H54 (cell line): ENCODE data around the gene OR5AU1.
"Not testable (repeated sequence)": the region's sequence is repeated elsewhere in the genome, so short reads cannot be mapped to it uniquely, and the experiment has no call there.

Experiments used
- DNase-seq: peaks from one replicate; pipeline ENCODE4 v3.0.0; 2011; ENCODE audit warnings: low spot score, mixed read lengths; ENCODE audit not compliant: insufficient read length
- FAIRE-seq: peaks from 3 replicates; lab custom pipeline; 2011; peaks lifted over from hg19 to GRCh38; lab: Jason Lieb, UNC
- POLR2A ChIP-seq: IDR thresholded peaks from 2 replicates; pipeline ENCODE4 v1.6.1; 2011; ENCODE audit warnings: low read depth, mild to moderate bottlenecking, low read length

The OR5AU1 gene

GRCh38 chr14:21192875-21193535 is 37.1 kb upstream of the OR5AU1 start:
- no peak for TF ChIP-seq POLR2A
- DNase-seq (no peak), FAIRE-seq (no peak)

- no peak for TF ChIP-seq POLR2A
- no peak for FAIRE-seq
- DNase-seq: no peak
These were observed 36.6 kb upstream of the OR5AU1 start for GRCh38 chr14:21192447-21192822.

- TF ChIP-seq POLR2A: no peak
- FAIRE-seq: peak; percentile 27
- DNase-seq: peak; percentile 58
These were observed 36.1 kb upstream of the OR5AU1 start for GRCh38 chr14:21191809-21192446.

- FAIRE-seq: no peak
- no peak for TF ChIP-seq POLR2A
- DNase-seq: no peak
These were observed 35.5 kb upstream of the OR5AU1 start for GRCh38 chr14:21191261-21191808.

- DNase-seq: no peak
- no peak for FAIRE-seq
- TF ChIP-seq POLR2A: no peak
These were observed 29.6 kb upstream of the OR5AU1 start for GRCh38 chr14:21185491-21185890.

GRCh38 chr14:21184254-21184653 is 28.4 kb upstream of the OR5AU1 start:
- TF ChIP-seq POLR2A: no peak
- DNase-seq (no peak), FAIRE-seq (no peak)

- no peak for FAIRE-seq
- TF ChIP-seq POLR2A: no peak
- DNase-seq: no peak
These were observed 26.3 kb upstream of the OR5AU1 start for GRCh38 chr14:21182166-21182565.

- no peak for DNase-seq
- TF ChIP-seq POLR2A: no peak
- no peak for FAIRE-seq
These were observed 15.3 kb upstream of the OR5AU1 start for GRCh38 chr14:21171128-21171527.

- TF ChIP-seq POLR2A: no peak
- FAIRE-seq: no peak
These were observed 13.7 kb upstream of the OR5AU1 start for GRCh38 chr14:21169573-21169972.

GRCh38 chr14:21168055-21168454 is 12.2 kb upstream of the OR5AU1 start:
- DNase-seq: no peak
- FAIRE-seq: no peak
- TF ChIP-seq POLR2A: no peak

More at GRCh38 chr14:21169573-21169972, 13.7 kb upstream of the OR5AU1 start:
- DNase-seq: no peak

GRCh38 chr14:21165670-21166069 is 9.8 kb upstream of the OR5AU1 start:
- not testable (repeated sequence) for DNase-seq, FAIRE-seq

GRCh38 chr14:21165002-21165605 is 9.2 kb upstream of the OR5AU1 start:
- not testable (repeated sequence) for DNase-seq, FAIRE-seq

- no peak for TF ChIP-seq POLR2A
- FAIRE-seq (no peak), DNase-seq (no peak)
These were observed 8.0 kb upstream of the OR5AU1 start for GRCh38 chr14:21163871-21164291.

GRCh38 chr14:21162081-21162480 is 6.2 kb upstream of the OR5AU1 start:
- no peak for FAIRE-seq
- TF ChIP-seq POLR2A: no peak
- no peak for DNase-seq

GRCh38 chr14:21160061-21160610 is 4.3 kb upstream of the OR5AU1 start:
- no peak for FAIRE-seq
- no peak for TF ChIP-seq POLR2A
- DNase-seq: no peak

- DNase-seq, FAIRE-seq: not testable (repeated sequence)
These were observed 2.3 kb upstream of the OR5AU1 start for GRCh38 chr14:21158175-21158574.
